ACC112 (cell line): ENCODE results near the gene C19orf38.

ENCODE experiments used
- H2AFZ ChIP-seq: fragments of 200-600 bp; sonication (generic); one replicate; pipeline ENCODE4 v1.6.0; 2017; ENCODE audit warnings: antibody characterized with exemption, low read length; ENCODE audit not compliant: unreplicated experiment
- H3K27ac ChIP-seq: fragments of 200-600 bp; sonication (generic); 2 replicates; pipeline ENCODE4 v1.5.1; 2014; ENCODE audit warnings: low read depth, mild to moderate bottlenecking, antibody characterized with exemption, low read length, moderate library complexity
- H3K27me3 ChIP-seq: fragments of 200-600 bp; sonication (generic); 2 replicates; pipeline ENCODE4 v1.6.1; 2014; ENCODE audit warnings: mild to moderate bottlenecking, antibody characterized with exemption, low read length, moderate library complexity, mixed read lengths; ENCODE audit not compliant: insufficient read depth
- H3K36me3 ChIP-seq: fragments of 200-600 bp; sonication (generic); 2 replicates; pipeline ENCODE4 v1.6.1; 2016; ENCODE audit warnings: mild to moderate bottlenecking, antibody characterized with exemption, low read length, moderate library complexity, mixed read lengths; ENCODE audit not compliant: insufficient read depth
- H3K4me1 ChIP-seq: fragments of 200-600 bp; sonication (generic); one replicate; pipeline ENCODE4 v1.6.1; 2016; ENCODE audit warnings: low read length, mixed read lengths; ENCODE audit not compliant: insufficient read depth, unreplicated experiment, control insufficient read depth
- H3K4me3 ChIP-seq: fragments of 200-600 bp; sonication (generic); 2 replicates; pipeline ENCODE4 v1.5.1; 2014; ENCODE audit warnings: mild to moderate bottlenecking, low read depth, low read length
- H3K79me2 ChIP-seq: fragments of 200-600 bp; sonication (generic); one replicate; pipeline ENCODE4 v1.6.0; 2016; ENCODE audit warnings: low read length; ENCODE audit not compliant: control insufficient read depth, unreplicated experiment, insufficient read depth

C19orf38 gene

GRCh38 chr19:10812196-10812595 is 36.0 kb upstream of the C19orf38 start:
- peak overlapping the region; percentile 50; the same call in 1 of the 2 replicates for H3K27ac ChIP-seq
- H3K27me3 ChIP-seq: no peaks in the 10 kb centered on the region
- H3K79me2 ChIP-seq: peaks cover 27% of the 10 kb centered on the region
- H3K4me1 ChIP-seq: peaks cover 35% of the 10 kb centered on the region
- H2AFZ ChIP-seq: no peak overlapping the region
- H3K4me3 ChIP-seq: no peak overlapping the region
- H3K36me3 ChIP-seq: peaks cover 20% of the 10 kb centered on the region; the same call in 1 of the 2 replicates

- Histone ChIP-seq H3K79me2 (peaks cover 30% of the 10 kb centered on the region), H2AFZ (no peak overlapping the region), H3K27me3 (no peaks in the 10 kb centered on the region), H3K27ac (peak overlapping the region; percentile 98), H3K4me3 (peak overlapping the region; percentile 18; the same call in 1 of the 2 replicates), H3K4me1 (peaks cover 37% of the 10 kb centered on the region), H3K36me3 (peaks cover 20% of the 10 kb centered on the region; the same call in 1 of the 2 replicates)
These were observed 35.3 kb upstream of the C19orf38 start for GRCh38 chr19:10812902-10813404.

GRCh38 chr19:10815007-10815536 is 33.1 kb upstream of the C19orf38 start:
- H3K4me3 ChIP-seq: peak overlapping the region; percentile 99
- H3K79me2 ChIP-seq: peaks cover 30% of the 10 kb centered on the region
- H3K36me3 ChIP-seq: peaks cover 11% of the 10 kb centered on the region; the same call in 1 of the 2 replicates

GRCh38 chr19:10815969-10816644 is 32.1 kb upstream of the C19orf38 start:
- Histone ChIP-seq H3K79me2 (peaks cover 30% of the 10 kb centered on the region), H3K27me3 (no peaks in the 10 kb centered on the region), H3K36me3 (peaks cover 11% of the 10 kb centered on the region; the same call in 1 of the 2 replicates), H3K4me3 (peak overlapping the region; percentile 99), H3K27ac (peak overlapping the region; percentile 98), H2AFZ (no peak overlapping the region), H3K4me1 (peaks cover 45% of the 10 kb centered on the region)

More at GRCh38 chr19:10815007-10815536, 33.1 kb upstream of the C19orf38 start:
- H3K27ac ChIP-seq: peak overlapping the region; percentile 98
- peaks cover 45% of the 10 kb centered on the region for H3K4me1 ChIP-seq
- no peak overlapping the region for H2AFZ ChIP-seq
- no peaks in the 10 kb centered on the region for H3K27me3 ChIP-seq

GRCh38 chr19:10816691-10817090 is 31.5 kb upstream of the C19orf38 start:
- Histone ChIP-seq H3K36me3 (peaks cover 11% of the 10 kb centered on the region; the same call in 1 of the 2 replicates), H3K79me2 (peaks cover 30% of the 10 kb centered on the region), H3K27ac (peak overlapping the region; percentile 98), H3K27me3 (no peaks in the 10 kb centered on the region), H3K4me1 (peaks cover 45% of the 10 kb centered on the region), H2AFZ (no peak overlapping the region), H3K4me3 (peak overlapping the region; percentile 99)

GRCh38 chr19:10817291-10818038 is 30.8 kb upstream of the C19orf38 start:
- H2AFZ ChIP-seq: no peak overlapping the region
- no peaks in the 10 kb centered on the region for H3K27me3 ChIP-seq
- peaks cover 30% of the 10 kb centered on the region for H3K79me2 ChIP-seq
- peak overlapping the region; percentile 98 for H3K27ac ChIP-seq
- peak overlapping the region; percentile 99 for H3K4me3 ChIP-seq
- peaks cover 39% of the 10 kb centered on the region for H3K4me1 ChIP-seq
- peaks cover 11% of the 10 kb centered on the region; the same call in 1 of the 2 replicates for H3K36me3 ChIP-seq

GRCh38 chr19:10818301-10819123 is 29.7 kb upstream of the C19orf38 start:
- H3K79me2 ChIP-seq: peaks cover 30% of the 10 kb centered on the region
- H3K36me3 ChIP-seq: peaks cover 8% of the 10 kb centered on the region; the same call in 1 of the 2 replicates
- peaks cover 30% of the 10 kb centered on the region for H3K4me1 ChIP-seq
- peak overlapping the region; percentile 98 for H3K27ac ChIP-seq
- no peaks in the 10 kb centered on the region for H3K27me3 ChIP-seq
- no peak overlapping the region for H2AFZ ChIP-seq
- H3K4me3 ChIP-seq: peak overlapping the region; percentile 99

GRCh38 chr19:10819124-10820060 is 28.8 kb upstream of the C19orf38 start:
- H3K36me3 ChIP-seq: peaks cover 7% of the 10 kb centered on the region; the same call in 1 of the 2 replicates
- no peak overlapping the region for H3K27ac ChIP-seq
- peaks cover 26% of the 10 kb centered on the region for H3K4me1 ChIP-seq
- peaks cover 30% of the 10 kb centered on the region for H3K79me2 ChIP-seq
- H2AFZ ChIP-seq: no peak overlapping the region
- H3K4me3 ChIP-seq: no peak overlapping the region
- no peaks in the 10 kb centered on the region for H3K27me3 ChIP-seq

- Histone ChIP-seq H3K36me3 (peaks cover 5% of the 10 kb centered on the region; the same call in 1 of the 2 replicates), H3K79me2 (peaks cover 23% of the 10 kb centered on the region)
These were observed 28.0 kb upstream of the C19orf38 start for GRCh38 chr19:10820173-10820572.

More at GRCh38 chr19:10820173-10820572, 28.0 kb upstream of the C19orf38 start:
- H2AFZ ChIP-seq: no peak overlapping the region
- peaks cover 18% of the 10 kb centered on the region for H3K4me1 ChIP-seq
- no peak overlapping the region for H3K4me3 ChIP-seq
- no peak overlapping the region for H3K27ac ChIP-seq
- no peaks in the 10 kb centered on the region for H3K27me3 ChIP-seq
